Gastroesophageal sphincter (tissue), 4 donors: ENCODE data around the gene CEP68. TPM values are rescaled to one million over a fixed set of nuclear protein-coding genes. Genes with fewer than 3 reads are reported as not detected.

Experiments used
- ATAC-seq: fragments of 150-250 bp; one replicate; pipeline ENCODE4 v1.9.1; 2016; ENCODE audit warnings: mild to moderate bottlenecking, moderate library complexity
- H3K27ac ChIP-seq, 4 donors: fragments of 200-600 bp; sonication (generic) in 3 of 4; 1 replicate in 3 of 4; 2 replicates in 1 of 4; pipeline ENCODE4 v1.5.1; 2016 to 2019
- H3K27me3 ChIP-seq: fragments of 200-600 bp; sonication (generic); one replicate; pipeline ENCODE4 v1.5.1; 2019
- H3K36me3 ChIP-seq, 2 donors: fragments of 200-600 bp; sonication (generic); one replicate each; pipeline ENCODE4 v1.5.1; 2019; ENCODE audit warnings: control low read depth in 1 of 2
- H3K4me1 ChIP-seq, 3 donors: fragments of 200-600 bp; sonication (generic); 1 replicate in 2 of 3; 2 replicates in 1 of 3; pipeline ENCODE4 v1.5.1; 2016 to 2019; ENCODE audit warnings: control low read depth in 2 of 3
- H3K4me3 ChIP-seq, 2 donors: fragments of 200-600 bp; sonication (generic); one replicate each; pipeline ENCODE4 v1.5.1; 2019; ENCODE audit warnings: mild to moderate bottlenecking in 1 of 2, moderate library complexity in 1 of 2
- H3K9me3 ChIP-seq, 3 donors: fragments of 200-600 bp; sonication (generic); one replicate each; pipeline ENCODE4 v1.5.1; 2017 to 2019; ENCODE audit warnings: control low read depth in 2 of 3
- EP300 ChIP-seq: sonication (generic); formaldehyde crosslinking; IDR thresholded peaks from one replicate; pipeline ENCODE4 v1.6.1; 2017; ENCODE audit warnings: antibody characterized with exemption, mild to moderate bottlenecking
- POLR2A ChIP-seq, 2 donors: fragments of 450-650 bp; IDR thresholded peaks; one replicate each; pipeline ENCODE4 v1.6.1; 2017; ENCODE audit warnings: antibody characterized with exemption in 2 of 2, mild to moderate bottlenecking in 2 of 2, moderate library complexity in 1 of 2
- POLR2AphosphoS5 ChIP-seq: sonication (generic); formaldehyde crosslinking; IDR thresholded peaks from one replicate; pipeline ENCODE4 v1.6.1; 2017; ENCODE audit warnings: antibody characterized with exemption
- WGBS, 2 donors: methylation state at CpG; one replicate each; pipeline ENCODE4 v1.1.5; 2018; ENCODE audit warnings: low coverage in 1 of 2; 5-methylcytosine and 5-hydroxymethylcytosine counted together
- total RNA-seq, 4 donors: library from RNA; depleted of rRNA; stranded (reverse); fragments of >200 nt; gene quantifications; one replicate each; pipeline ENCODE4 v1.1.0, GENCODE V29; 2016
- TF ChIP-seq, protein P1 (sequence below), 4 experiments: fragments of 200-600 bp in 2 of 4; fragments of 450-650 bp in 2 of 4; sonication (generic) in 1 of 4; IDR thresholded peaks; one replicate each; pipeline ENCODE4 v1.5.1; 2017 to 2019; ENCODE audit warnings: antibody characterized with exemption in 4 of 4, mild to moderate bottlenecking in 2 of 4, moderate library complexity in 2 of 4

The CEP68 gene
- total RNA-seq, 4 donors from 2014 or later: 26.3 to 48.9 (median 30.3) TPM

DNA sequence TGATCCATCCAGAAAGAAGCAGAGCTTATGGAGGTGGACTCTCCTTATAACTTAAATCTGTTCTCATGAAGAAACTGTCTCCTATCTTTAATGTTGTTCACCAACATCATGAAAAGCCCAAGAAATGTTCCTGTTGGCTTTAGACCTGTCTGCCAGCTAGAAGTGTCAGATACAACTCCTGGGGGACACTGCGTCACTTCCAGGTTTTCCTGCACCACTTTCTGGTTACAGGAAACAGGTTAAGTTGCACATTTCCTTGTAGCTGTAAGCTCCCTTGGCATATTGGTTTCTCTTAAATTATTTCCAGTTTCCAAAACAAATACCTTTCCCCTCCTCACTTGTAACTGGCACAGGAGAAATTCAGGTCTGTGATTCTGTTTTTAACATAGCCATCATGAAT lies 2.9 kb downstream of the CEP68 start:
- ATAC-seq: no peak
- Histone ChIP-seq H3K9me3 (no peaks in the 10 kb centered on the region), H3K27me3 (no peaks in the 10 kb centered on the region), H3K4me1 (peaks cover 0 to 79% (median 19%) of the 10 kb centered on the region in 3 donors), H3K4me3 (no peak overlapping the region), H3K36me3 (no peaks in the 10 kb centered on the region), H3K27ac (peak overlapping the region in 3 of 4 donors; percentile 41 to 90 (median 41))
- WGBS, 2 donors: 63 to 79% methylated on average over 1 of the region's 1 CpG
- TF ChIP-seq, protein P1, sequence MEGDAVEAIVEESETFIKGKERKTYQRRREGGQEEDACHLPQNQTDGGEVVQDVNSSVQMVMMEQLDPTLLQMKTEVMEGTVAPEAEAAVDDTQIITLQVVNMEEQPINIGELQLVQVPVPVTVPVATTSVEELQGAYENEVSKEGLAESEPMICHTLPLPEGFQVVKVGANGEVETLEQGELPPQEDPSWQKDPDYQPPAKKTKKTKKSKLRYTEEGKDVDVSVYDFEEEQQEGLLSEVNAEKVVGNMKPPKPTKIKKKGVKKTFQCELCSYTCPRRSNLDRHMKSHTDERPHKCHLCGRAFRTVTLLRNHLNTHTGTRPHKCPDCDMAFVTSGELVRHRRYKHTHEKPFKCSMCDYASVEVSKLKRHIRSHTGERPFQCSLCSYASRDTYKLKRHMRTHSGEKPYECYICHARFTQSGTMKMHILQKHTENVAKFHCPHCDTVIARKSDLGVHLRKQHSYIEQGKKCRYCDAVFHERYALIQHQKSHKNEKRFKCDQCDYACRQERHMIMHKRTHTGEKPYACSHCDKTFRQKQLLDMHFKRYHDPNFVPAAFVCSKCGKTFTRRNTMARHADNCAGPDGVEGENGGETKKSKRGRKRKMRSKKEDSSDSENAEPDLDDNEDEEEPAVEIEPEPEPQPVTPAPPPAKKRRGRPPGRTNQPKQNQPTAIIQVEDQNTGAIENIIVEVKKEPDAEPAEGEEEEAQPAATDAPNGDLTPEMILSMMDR (IDR thresholded peaks at IDR 0.05): no peak
- TF ChIP-seq POLR2AphosphoS5: peak; percentile 9

DNA sequence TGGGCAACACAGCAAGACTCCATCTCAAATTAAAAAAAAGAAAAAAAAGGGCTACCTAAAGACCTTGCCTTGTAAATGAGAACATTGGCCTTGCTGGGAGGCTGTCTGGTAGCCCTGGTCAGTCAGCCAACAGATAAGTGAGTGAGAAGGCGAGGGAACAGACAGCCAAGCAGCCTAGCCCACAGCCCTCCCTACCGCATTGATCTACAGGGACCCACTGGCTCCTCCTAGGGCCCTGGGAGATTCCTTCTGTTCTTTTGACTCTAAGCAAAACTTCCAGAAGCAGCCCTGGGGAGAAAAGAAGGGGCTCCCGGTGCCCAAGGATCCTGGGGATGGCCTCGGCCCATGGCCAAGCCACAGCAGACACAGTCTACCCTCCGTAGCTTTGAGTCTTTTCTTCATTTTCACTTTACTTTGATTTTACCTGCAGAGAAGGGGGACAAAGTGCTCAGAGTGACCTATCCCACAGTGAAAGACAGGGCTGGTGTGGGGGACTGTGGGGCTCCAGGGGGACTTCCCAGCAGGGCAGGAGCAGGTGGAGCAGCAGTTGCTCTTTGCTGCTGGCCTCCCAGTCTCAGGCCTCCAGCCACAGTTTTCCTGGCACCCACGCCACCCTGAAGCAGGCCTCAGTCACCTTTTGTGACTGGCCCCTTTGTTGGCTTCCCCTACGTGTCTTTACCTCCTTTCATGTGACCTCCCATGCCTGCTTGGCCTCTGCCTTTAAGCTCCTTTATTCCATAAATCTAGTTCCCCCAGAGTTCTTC lies 5.1 kb downstream of the CEP68 start:
- H3K4me1 ChIP-seq: peaks cover 2 to 94% (median 32%) of the 10 kb centered on the region in 3 donors
- H3K27me3 ChIP-seq: no peaks in the 10 kb centered on the region
- H3K4me3 ChIP-seq: no peak overlapping the region
- TF ChIP-seq POLR2A (IDR thresholded peaks at IDR 0.05): no peak
- no peak for TF ChIP-seq POLR2AphosphoS5
- TF ChIP-seq, protein P1 (IDR thresholded peaks at IDR 0.05): no peak
- no peak for TF ChIP-seq EP300
- H3K36me3 ChIP-seq: no peaks in the 10 kb centered on the region
- no peak for ATAC-seq
- no peaks in the 10 kb centered on the region for H3K9me3 ChIP-seq
- WGBS, 2 donors: 70 to 83% methylated on average over 4 to 5 of the region's 7 CpGs
- peak overlapping the region in 1 of 4 donors; percentile 4 for H3K27ac ChIP-seq

DNA sequence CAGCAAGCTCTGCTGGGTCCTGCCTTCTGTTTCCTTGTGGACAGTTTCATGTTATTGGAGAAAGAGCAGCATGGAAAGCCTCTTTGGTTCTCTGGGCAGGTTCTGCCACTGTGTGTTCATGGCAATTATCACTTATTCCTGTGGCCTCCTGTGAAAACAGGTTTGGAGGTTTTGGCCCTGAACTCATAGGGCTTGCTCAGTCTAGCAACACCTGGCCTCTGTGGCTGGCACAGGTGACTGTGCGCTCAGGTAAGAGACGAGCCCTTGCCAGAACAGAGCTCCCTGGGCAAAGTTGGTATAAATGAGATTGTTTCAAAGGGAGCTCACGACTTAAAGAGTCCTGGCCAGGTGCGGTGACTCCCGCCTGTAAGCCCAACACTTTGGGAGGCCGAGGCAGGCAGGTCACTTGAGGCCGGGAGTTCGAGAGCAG lies 5.7 kb downstream of the CEP68 start:
- TF ChIP-seq EP300: no peak
- no peak for TF ChIP-seq POLR2A (IDR thresholded peaks at IDR 0.05)
- no peak for TF ChIP-seq POLR2AphosphoS5
- TF ChIP-seq, protein P1 (IDR thresholded peaks at IDR 0.05): no peak
- Histone ChIP-seq H3K27ac (peak overlapping the region in 1 of 4 donors; percentile 4), H3K4me1 (peaks cover 2 to 97% (median 32%) of the 10 kb centered on the region in 3 donors), H3K36me3 (no peaks in the 10 kb centered on the region), H3K27me3 (no peaks in the 10 kb centered on the region), H3K4me3 (no peak overlapping the region), H3K9me3 (no peaks in the 10 kb centered on the region)
- 98 to 100% methylated on average over 5 to 6 of the region's 8 CpGs for WGBS, 2 donors
- ATAC-seq: no peak

DNA sequence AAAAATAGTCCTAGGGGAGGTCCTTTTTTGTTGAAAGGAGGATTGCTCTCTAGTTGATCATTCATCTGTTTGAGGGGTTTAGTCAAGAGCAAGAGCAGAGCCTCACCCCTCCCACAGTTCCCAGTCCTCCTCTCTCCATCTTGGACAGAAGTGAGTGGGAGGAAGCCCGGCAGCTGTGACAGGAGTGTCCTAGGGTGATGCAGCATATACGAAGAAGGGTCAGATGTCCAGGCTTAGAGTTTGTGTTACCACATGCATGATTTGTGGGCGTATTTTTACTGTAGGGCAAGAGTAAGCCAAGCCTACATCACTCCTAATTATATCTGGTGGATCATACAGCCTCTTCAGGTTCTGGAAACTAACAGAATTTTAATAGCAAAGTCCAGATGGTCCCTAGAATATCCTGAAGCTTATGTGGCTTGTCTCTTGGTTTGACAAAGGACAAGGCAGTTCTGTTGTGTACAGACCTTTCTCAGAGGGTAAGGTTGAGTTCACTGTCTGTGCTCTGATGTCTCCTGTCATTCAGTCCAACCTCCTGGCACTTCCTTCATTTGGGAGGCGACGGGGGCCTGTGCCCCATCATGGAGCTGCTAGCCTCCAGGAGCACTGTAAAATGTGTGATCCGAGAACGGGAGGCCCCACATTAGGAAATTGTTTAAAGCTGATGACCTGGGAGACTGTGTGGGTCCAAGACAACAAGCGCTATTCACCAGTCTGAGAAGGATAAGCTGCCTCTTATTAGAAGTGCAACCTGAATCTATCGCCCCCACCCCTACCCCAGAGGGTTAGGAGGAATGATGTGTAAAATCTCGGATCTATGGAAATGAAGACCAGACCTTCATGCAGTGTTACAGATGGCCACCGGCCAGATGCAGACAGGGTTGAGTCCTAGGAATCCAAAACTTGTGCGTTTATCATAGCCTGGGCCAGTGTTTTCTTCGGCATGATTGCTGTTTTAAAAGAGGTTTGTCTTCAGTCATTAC lies 6.9 kb downstream of the CEP68 start:
- 31 to 53% methylated on average over 7 to 9 of the region's 13 CpGs for WGBS, 2 donors
- Histone ChIP-seq H3K27ac (peak overlapping the region in 2 of 4 donors; percentile 38 to 55), H3K4me1 (peaks cover 2 to 97% (median 26%) of the 10 kb centered on the region in 3 donors), H3K27me3 (no peaks in the 10 kb centered on the region), H3K4me3 (no peak overlapping the region), H3K9me3 (no peaks in the 10 kb centered on the region), H3K36me3 (no peaks in the 10 kb centered on the region)
- no peak for TF ChIP-seq EP300
- TF ChIP-seq, protein P1 (IDR thresholded peaks at IDR 0.05): no peak
- no peak for TF ChIP-seq POLR2AphosphoS5
- no peak for TF ChIP-seq POLR2A (IDR thresholded peaks at IDR 0.05)
- ATAC-seq: no peak
